Right atrium auricular region (tissue), 2 donors: ENCODE results near the gene PDIA6. TPM values are rescaled to one million over a fixed set of nuclear protein-coding genes. Genes with fewer than 3 reads are reported as not detected.

Experiments used
- DNase-seq: peaks from one replicate; pipeline ENCODE4 v3.0.0-alpha.2; 2019; ENCODE audit warnings: low spot score
- H3K27ac ChIP-seq, 2 donors: fragments of 200-600 bp; sonication (generic); 1 replicate in 1 of 2; 2 replicates in 1 of 2; pipeline ENCODE4 v1.5.1; 2016 to 2019
- H3K27me3 ChIP-seq, 2 donors: fragments of 200-600 bp; sonication (generic); one replicate each; pipeline versions ENCODE4 v1.5.1 to v1.6.0; 2017 to 2019
- H3K36me3 ChIP-seq: fragments of 200-600 bp; sonication (generic); one replicate; pipeline ENCODE4 v1.5.1; 2016
- H3K4me1 ChIP-seq, 2 donors: fragments of 200-600 bp; sonication (generic); one replicate each; pipeline versions ENCODE4 v1.5.1 to v1.6.0; 2017 to 2019
- H3K4me3 ChIP-seq, 2 donors: fragments of 200-600 bp; sonication (generic); 1 replicate in 1 of 2; 2 replicates in 1 of 2; pipeline ENCODE4 v1.5.1; 2017 to 2019; ENCODE audit warnings: mild to moderate bottlenecking in 1 of 2, moderate library complexity in 1 of 2
- H3K9me3 ChIP-seq, 2 donors: fragments of 200-600 bp; sonication (generic); one replicate each; pipeline ENCODE4 v1.5.1; 2019
- CTCF ChIP-seq, 2 donors: fragments of 200-600 bp; sonication (generic); IDR thresholded peaks; one replicate each; pipeline ENCODE4 v1.5.1; 2019; ENCODE audit warnings: antibody characterized with exemption in 2 of 2
- total RNA-seq, 2 donors: library from RNA; depleted of rRNA; stranded (reverse); fragments of >200 nt; gene quantifications; one replicate each; pipeline ENCODE4 v1.1.0, GENCODE V29; 2016

The PDIA6 gene
- total RNA-seq, 2 donors from 2014 or later: 89.0 to 94.4 TPM

DNA sequence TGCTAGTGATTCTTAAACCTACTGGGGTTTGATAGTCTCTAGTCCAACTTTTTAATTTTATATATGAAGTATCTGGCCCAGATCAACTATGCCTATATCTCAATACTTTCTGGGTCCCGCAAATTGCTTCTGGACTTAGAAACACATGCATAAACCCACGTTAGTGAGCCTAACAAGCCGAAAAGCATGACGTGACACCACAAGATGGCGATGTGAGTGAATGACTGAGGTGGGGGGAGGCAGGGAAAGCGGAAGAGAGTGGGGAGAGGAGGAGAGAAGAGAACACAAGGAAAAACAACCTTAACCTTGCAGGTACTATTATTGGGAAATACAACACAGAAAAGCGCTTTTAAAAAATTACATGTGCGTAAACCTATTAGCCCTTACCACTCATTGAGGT, 13.8 kb downstream of the PDIA6 start:
- H3K36me3 ChIP-seq: peaks cover 65% of the 10 kb centered on the region

DNA sequence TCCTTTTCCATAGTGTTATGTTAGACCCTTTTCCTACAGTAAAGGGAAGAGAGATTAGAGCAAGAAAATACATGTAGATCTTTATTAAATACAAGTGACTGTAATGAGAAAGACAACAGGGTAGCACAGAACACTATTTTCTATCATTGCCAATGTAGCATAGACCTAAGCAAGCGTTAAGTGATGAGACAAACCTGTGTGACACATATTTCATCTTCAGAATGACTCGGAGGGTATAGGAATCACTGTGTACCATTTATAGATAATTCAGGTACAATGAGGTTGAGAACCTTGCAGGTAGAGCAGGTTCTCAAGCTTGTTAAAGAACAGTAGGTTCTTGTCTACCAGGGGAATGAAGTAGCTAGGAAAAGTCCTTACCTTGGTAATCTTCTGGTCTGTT, 15.9 kb downstream of the PDIA6 start:
- peaks cover 78% of the 10 kb centered on the region for H3K36me3 ChIP-seq
- no peak for DNase-seq
- no peak for TF ChIP-seq CTCF (IDR thresholded peaks at IDR 0.05)
- no peaks in the 10 kb centered on the region for H3K27me3 ChIP-seq
- no peaks in the 10 kb centered on the region for H3K9me3 ChIP-seq
- no peak overlapping the region for H3K27ac ChIP-seq
- no peak overlapping the region for H3K4me3 ChIP-seq
- no peaks in the 10 kb centered on the region for H3K4me1 ChIP-seq

More for the DNA sequence above, 13.8 kb downstream of the PDIA6 start:
- Histone ChIP-seq H3K27ac (no peak overlapping the region), H3K9me3 (no peaks in the 10 kb centered on the region), H3K27me3 (no peaks in the 10 kb centered on the region), H3K4me3 (no peak overlapping the region), H3K4me1 (peaks cover 0 to 11% of the 10 kb centered on the region in 2 donors)
- no peak for DNase-seq
- no peak for TF ChIP-seq CTCF (IDR thresholded peaks at IDR 0.05)

GRCh38 chr2:10795508-10796046, 17.0 kb downstream of the PDIA6 start:
- DNase-seq: no peak
- Histone ChIP-seq H3K9me3 (no peaks in the 10 kb centered on the region), H3K27me3 (no peaks in the 10 kb centered on the region), H3K36me3 (peaks cover 78% of the 10 kb centered on the region), H3K4me1 (no peaks in the 10 kb centered on the region), H3K27ac (no peak overlapping the region), H3K4me3 (no peak overlapping the region)
- no peak for TF ChIP-seq CTCF (IDR thresholded peaks at IDR 0.05)

GRCh38 chr2:10794876-10795275, 17.7 kb downstream of the PDIA6 start:
- Histone ChIP-seq H3K4me3 (no peak overlapping the region), H3K9me3 (no peaks in the 10 kb centered on the region), H3K36me3 (peaks cover 78% of the 10 kb centered on the region), H3K4me1 (no peaks in the 10 kb centered on the region), H3K27ac (no peak overlapping the region), H3K27me3 (no peaks in the 10 kb centered on the region)
- no peak for DNase-seq
- no peak for TF ChIP-seq CTCF (IDR thresholded peaks at IDR 0.05)

DNA sequence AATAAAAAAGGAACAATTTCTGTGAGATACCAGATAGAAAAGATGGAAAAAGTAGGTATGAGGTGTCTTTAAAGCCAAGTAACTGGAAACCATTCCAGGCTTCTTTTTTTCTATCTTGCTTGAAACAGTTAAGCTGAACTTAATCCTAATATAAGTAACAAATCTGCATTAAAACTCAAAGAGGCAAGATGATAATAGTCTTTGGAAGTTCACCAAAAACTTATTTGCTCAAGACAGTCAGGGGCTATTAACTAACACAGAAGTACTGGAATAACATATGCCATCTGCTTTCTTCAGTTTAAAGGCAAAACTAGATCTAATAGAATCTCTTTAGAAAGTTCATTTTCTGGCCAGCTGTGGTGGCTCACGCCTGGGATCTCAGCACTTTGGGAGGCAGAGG, 18.8 kb downstream of the PDIA6 start:
- DNase-seq: no peak
- Histone ChIP-seq H3K4me1 (no peaks in the 10 kb centered on the region), H3K36me3 (peaks cover 89% of the 10 kb centered on the region), H3K27ac (no peak overlapping the region), H3K27me3 (no peaks in the 10 kb centered on the region), H3K4me3 (no peak overlapping the region), H3K9me3 (no peaks in the 10 kb centered on the region)
- no peak for TF ChIP-seq CTCF (IDR thresholded peaks at IDR 0.05)
